T-helper 2 cell treated with Interferon-gamma antibody and Interleukin-4, amounts not matched to agents 5 μg/mL and 100 μg/mL, for 36 hours (primary cell): ENCODE measurements around the gene PLXNA4.

Experiments used
- DNase-seq: peaks from one replicate; pipeline ENCODE4 v3.0.0; 2021; ENCODE audit warnings: low spot score
- H3K27ac Mint-ChIP-seq: one replicate; pipeline ENCODE4 v1.8.0; 2021; ENCODE audit warnings: mild to moderate bottlenecking, mixed read lengths
- H3K27me3 Mint-ChIP-seq: one replicate; pipeline ENCODE4 v1.8.0; 2021; ENCODE audit warnings: low read depth, mixed read lengths
- H3K36me3 Mint-ChIP-seq: one replicate; pipeline ENCODE4 v1.8.0; 2021; ENCODE audit warnings: low read depth, mixed read lengths
- H3K4me1 Mint-ChIP-seq: one replicate; pipeline ENCODE4 v1.8.0; 2021; ENCODE audit warnings: low read depth, mixed read lengths
- H3K4me3 Mint-ChIP-seq: one replicate; pipeline ENCODE4 v1.8.0; 2022; ENCODE audit warnings: mild to moderate bottlenecking, moderate library complexity, mixed read lengths
- H3K9me3 Mint-ChIP-seq: one replicate; pipeline ENCODE4 v1.8.0; 2021; ENCODE audit warnings: mixed read lengths

Gene PLXNA4

GRCh38 chr7:132526111-132526740, 50.0 kb downstream of the PLXNA4 start:
- Mint-ChIP-seq H3K4me3 (no peak overlapping the region), H3K4me1 (peaks cover 14% of the 10 kb centered on the region), H3K36me3 (no peaks in the 10 kb centered on the region), H3K27ac (no peak overlapping the region), H3K9me3 (no peaks in the 10 kb centered on the region), H3K27me3 (peaks cover 12% of the 10 kb centered on the region)
- peak; percentile 32 for DNase-seq

GRCh38 chr7:132521423-132521822, 54.8 kb downstream of the PLXNA4 start:
- Mint-ChIP-seq H3K36me3 (no peaks in the 10 kb centered on the region), H3K4me1 (peaks cover 8% of the 10 kb centered on the region)

GRCh38 chr7:132520591-132521280, 55.5 kb downstream of the PLXNA4 start:
- Mint-ChIP-seq H3K4me3 (no peak overlapping the region), H3K36me3 (no peaks in the 10 kb centered on the region), H3K27ac (no peak overlapping the region)

More at GRCh38 chr7:132521423-132521822, 54.8 kb downstream of the PLXNA4 start:
- H3K27ac Mint-ChIP-seq, result no peak overlapping the region
- H3K27me3 Mint-ChIP-seq, result peaks cover 2% of the 10 kb centered on the region
- no peak overlapping the region for H3K4me3 Mint-ChIP-seq
- no peak for DNase-seq
- H3K9me3 Mint-ChIP-seq, result no peaks in the 10 kb centered on the region

GRCh38 chr7:132519936-132520335, 56.3 kb downstream of the PLXNA4 start:
- DNase-seq, result no peak
- Mint-ChIP-seq H3K4me1 (peaks cover 2% of the 10 kb centered on the region), H3K4me3 (no peak overlapping the region), H3K27me3 (peaks cover 6% of the 10 kb centered on the region), H3K9me3 (no peaks in the 10 kb centered on the region), H3K36me3 (no peaks in the 10 kb centered on the region), H3K27ac (no peak overlapping the region)

More at GRCh38 chr7:132520591-132521280, 55.5 kb downstream of the PLXNA4 start:
- Mint-ChIP-seq H3K27me3 (peaks cover 2% of the 10 kb centered on the region), H3K4me1 (peaks cover 2% of the 10 kb centered on the region), H3K9me3 (no peaks in the 10 kb centered on the region)
- DNase-seq, result no peak

GRCh38 chr7:132518839-132519173, 57.5 kb downstream of the PLXNA4 start:
- Mint-ChIP-seq H3K27me3 (peaks cover 6% of the 10 kb centered on the region), H3K4me3 (no peak overlapping the region), H3K4me1 (peaks cover 2% of the 10 kb centered on the region), H3K36me3 (no peaks in the 10 kb centered on the region), H3K27ac (no peak overlapping the region), H3K9me3 (no peaks in the 10 kb centered on the region)
- no peak for DNase-seq

- DNase-seq, result no peak
- H3K9me3 Mint-ChIP-seq, result no peaks in the 10 kb centered on the region
- no peak overlapping the region for H3K4me3 Mint-ChIP-seq
- no peaks in the 10 kb centered on the region for H3K36me3 Mint-ChIP-seq
- H3K4me1 Mint-ChIP-seq, result peaks cover 2% of the 10 kb centered on the region
- H3K27ac Mint-ChIP-seq, result no peak overlapping the region
- H3K27me3 Mint-ChIP-seq, result peaks cover 6% of the 10 kb centered on the region
Measured at GRCh38 chr7:132518102-132518838, 58.0 kb downstream of the PLXNA4 start.

- Mint-ChIP-seq H3K9me3 (no peaks in the 10 kb centered on the region), H3K4me1 (peaks cover 12% of the 10 kb centered on the region), H3K27ac (no peak overlapping the region), H3K4me3 (no peak overlapping the region), H3K36me3 (no peaks in the 10 kb centered on the region), H3K27me3 (peaks cover 12% of the 10 kb centered on the region)
- no peak for DNase-seq
Measured at GRCh38 chr7:132516042-132516840, 60.0 kb downstream of the PLXNA4 start.

GRCh38 chr7:132515181-132515580, 61.1 kb downstream of the PLXNA4 start:
- no peaks in the 10 kb centered on the region for H3K9me3 Mint-ChIP-seq
- peaks cover 16% of the 10 kb centered on the region for H3K27me3 Mint-ChIP-seq
- no peak overlapping the region for H3K27ac Mint-ChIP-seq
- DNase-seq, result no peak
- peaks cover 21% of the 10 kb centered on the region for H3K4me1 Mint-ChIP-seq
- H3K36me3 Mint-ChIP-seq, result no peaks in the 10 kb centered on the region
- H3K4me3 Mint-ChIP-seq, result no peak overlapping the region

- H3K27me3 Mint-ChIP-seq, result peaks cover 21% of the 10 kb centered on the region
- no peak for DNase-seq
Measured at GRCh38 chr7:132514430-132514829, 61.8 kb downstream of the PLXNA4 start.

GRCh38 chr7:132511921-132512320, 64.3 kb downstream of the PLXNA4 start:
- Mint-ChIP-seq H3K9me3 (no peaks in the 10 kb centered on the region), H3K4me3 (no peak overlapping the region), H3K27ac (no peak overlapping the region), H3K27me3 (peaks cover 22% of the 10 kb centered on the region), H3K36me3 (no peaks in the 10 kb centered on the region), H3K4me1 (peaks cover 34% of the 10 kb centered on the region)
- DNase-seq, result no peak

More at GRCh38 chr7:132514430-132514829, 61.8 kb downstream of the PLXNA4 start:
- Mint-ChIP-seq H3K36me3 (no peaks in the 10 kb centered on the region), H3K4me3 (no peak overlapping the region), H3K9me3 (no peaks in the 10 kb centered on the region), H3K27ac (no peak overlapping the region), H3K4me1 (peaks cover 29% of the 10 kb centered on the region)

GRCh38 chr7:132511387-132511786, 64.9 kb downstream of the PLXNA4 start:
- Mint-ChIP-seq H3K27ac (no peak overlapping the region), H3K4me3 (no peak overlapping the region), H3K4me1 (peaks cover 34% of the 10 kb centered on the region), H3K9me3 (no peaks in the 10 kb centered on the region), H3K27me3 (peaks cover 25% of the 10 kb centered on the region), H3K36me3 (no peaks in the 10 kb centered on the region)
- no peak for DNase-seq

GRCh38 chr7:132509643-132510042, 66.6 kb downstream of the PLXNA4 start:
- Mint-ChIP-seq H3K27ac (peak overlapping the region; percentile 40), H3K27me3 (peaks cover 21% of the 10 kb centered on the region), H3K9me3 (no peaks in the 10 kb centered on the region), H3K36me3 (no peaks in the 10 kb centered on the region), H3K4me3 (peak overlapping the region; percentile 20), H3K4me1 (peaks cover 34% of the 10 kb centered on the region)
- DNase-seq, result no peak

- no peaks in the 10 kb centered on the region for H3K9me3 Mint-ChIP-seq
- no peaks in the 10 kb centered on the region for H3K36me3 Mint-ChIP-seq
- DNase-seq, result no peak
- H3K27ac Mint-ChIP-seq, result peak overlapping the region; percentile 40
- H3K4me1 Mint-ChIP-seq, result peaks cover 34% of the 10 kb centered on the region
- peaks cover 21% of the 10 kb centered on the region for H3K27me3 Mint-ChIP-seq
- no peak overlapping the region for H3K4me3 Mint-ChIP-seq
Measured at GRCh38 chr7:132508724-132509353, 67.4 kb downstream of the PLXNA4 start.
